ENCODE results near the gene CEACAM1.

DNA sequence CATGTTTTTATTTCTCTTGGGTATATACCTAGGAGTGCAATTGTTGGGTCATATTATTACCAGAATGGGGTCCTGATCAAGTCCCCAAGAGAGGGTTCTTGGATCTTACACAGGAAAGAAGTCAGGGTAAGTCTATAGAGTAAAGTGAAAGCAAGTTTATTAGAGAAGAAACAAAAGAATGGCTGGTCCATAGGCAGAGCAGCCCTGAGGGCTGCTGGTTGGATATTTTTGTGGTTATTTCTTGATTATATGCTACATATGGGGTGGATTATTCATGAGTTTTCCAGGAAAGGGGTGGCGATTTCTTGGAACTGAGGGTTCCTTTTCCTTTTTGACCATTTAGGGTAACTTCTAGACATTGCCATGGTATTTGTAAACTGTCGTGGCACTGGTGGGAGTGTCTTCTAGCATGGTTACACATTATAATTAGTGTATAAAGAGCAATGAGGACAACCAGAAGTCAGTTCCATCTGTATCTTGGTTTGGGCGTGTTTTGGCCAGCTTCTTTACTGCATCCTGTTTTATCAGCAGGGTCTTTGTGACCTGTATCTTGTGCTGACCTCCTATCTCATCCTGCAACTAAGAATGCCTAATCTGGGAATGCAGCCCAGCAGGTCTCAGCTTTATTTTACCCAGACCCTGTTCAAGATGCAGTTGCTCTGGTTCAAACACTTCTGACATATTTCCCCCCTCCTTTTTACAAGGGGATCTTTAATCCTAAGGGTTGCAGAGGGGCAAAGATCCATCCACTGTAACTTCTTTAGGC is 41.1 kb downstream of the CEACAM1 start:
- TF ChIP-seq, protein P1, sequence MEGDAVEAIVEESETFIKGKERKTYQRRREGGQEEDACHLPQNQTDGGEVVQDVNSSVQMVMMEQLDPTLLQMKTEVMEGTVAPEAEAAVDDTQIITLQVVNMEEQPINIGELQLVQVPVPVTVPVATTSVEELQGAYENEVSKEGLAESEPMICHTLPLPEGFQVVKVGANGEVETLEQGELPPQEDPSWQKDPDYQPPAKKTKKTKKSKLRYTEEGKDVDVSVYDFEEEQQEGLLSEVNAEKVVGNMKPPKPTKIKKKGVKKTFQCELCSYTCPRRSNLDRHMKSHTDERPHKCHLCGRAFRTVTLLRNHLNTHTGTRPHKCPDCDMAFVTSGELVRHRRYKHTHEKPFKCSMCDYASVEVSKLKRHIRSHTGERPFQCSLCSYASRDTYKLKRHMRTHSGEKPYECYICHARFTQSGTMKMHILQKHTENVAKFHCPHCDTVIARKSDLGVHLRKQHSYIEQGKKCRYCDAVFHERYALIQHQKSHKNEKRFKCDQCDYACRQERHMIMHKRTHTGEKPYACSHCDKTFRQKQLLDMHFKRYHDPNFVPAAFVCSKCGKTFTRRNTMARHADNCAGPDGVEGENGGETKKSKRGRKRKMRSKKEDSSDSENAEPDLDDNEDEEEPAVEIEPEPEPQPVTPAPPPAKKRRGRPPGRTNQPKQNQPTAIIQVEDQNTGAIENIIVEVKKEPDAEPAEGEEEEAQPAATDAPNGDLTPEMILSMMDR (IDR thresholded peaks at IDR 0.05; ENCODE audit: low read length), result no peak
- TF ChIP-seq EZH2 (optimal IDR thresholded peaks at IDR 0.05; ENCODE audit: low read depth, low read length) (no peak), EZH2phosphoT487 (IDR thresholded peaks at IDR 0.05; ENCODE audit: low read length) (no peak)
